Kidney (tissue), 14 donors: ENCODE data around the gene HHLA2. TPM values are rescaled to one million over a fixed set of nuclear protein-coding genes. Genes with fewer than 3 reads are reported as not detected.
"Not testable (repeated sequence)": the region's sequence is repeated elsewhere in the genome, so short reads cannot be mapped to it uniquely, and the experiment has no call there.

Experiments
- DNase-seq, 5 donors: peaks; one replicate each; pipeline ENCODE4 v3.0.0-alpha.2; 2013 to 2020
- FAIRE-seq: peaks from 2 replicates; lab custom pipeline; 2012; peaks lifted over from hg19 to GRCh38; lab: Jason Lieb, UNC
- H3K27ac ChIP-seq, 2 donors: one replicate each; pipeline ENCODE4 v1.7.0; 2013; ENCODE audit warnings: low read depth in 2 of 2, low read length in 2 of 2, inconsistent platforms in 1 of 2
- H3K27me3 ChIP-seq: one replicate; pipeline ENCODE4 v1.7.1; 2013; ENCODE audit warnings: low read length, inconsistent platforms; ENCODE audit not compliant: control insufficient read depth, insufficient read depth
- H3K36me3 ChIP-seq, 3 donors: one replicate each; pipeline versions ENCODE4 v1.7.0 to v1.7.1; 2013; ENCODE audit warnings: low read length in 3 of 3, control low read depth in 1 of 3, inconsistent platforms in 1 of 3; ENCODE audit not compliant: insufficient read depth in 3 of 3, control insufficient read depth in 2 of 3
- H3K4me1 ChIP-seq, 3 donors: one replicate each; pipeline versions ENCODE4 v1.7.0 to v1.7.1; 2013; ENCODE audit warnings: low read length in 3 of 3, inconsistent platforms in 1 of 3, low read depth in 1 of 3; ENCODE audit not compliant: control insufficient read depth in 2 of 3, insufficient read depth in 2 of 3
- H3K4me3 ChIP-seq, 3 donors: one replicate each; pipeline versions ENCODE4 v1.7.0 to v1.8.1; 2013; ENCODE audit warnings: low read length in 3 of 3, control low read depth in 1 of 3, inconsistent platforms in 1 of 3
- H3K9ac ChIP-seq, 3 donors: one replicate each; pipeline versions ENCODE4 v1.7.0 to v1.7.1; 2013; ENCODE audit warnings: low read length in 3 of 3, control low read depth in 1 of 3, inconsistent platforms in 1 of 3
- H3K9me3 ChIP-seq, 3 donors: one replicate each; pipeline versions ENCODE4 v1.7.0 to v1.7.1; 2013; ENCODE audit warnings: low read length in 3 of 3, control low read depth in 1 of 3, inconsistent platforms in 1 of 3; ENCODE audit not compliant: control insufficient read depth in 2 of 3, insufficient read depth in 1 of 3
- CTCF ChIP-seq: IDR thresholded peaks from 3 replicates; pipeline ENCODE4 v1.5.1; 2012; ENCODE audit warnings: mild to moderate bottlenecking, moderate library complexity, borderline replicate concordance; ENCODE audit not compliant: insufficient read depth; ENCODE audit errors: extremely low read depth
- intact Hi-C: fragments of 100-400 bp; cut with DNase I; formaldehyde crosslinking; loops from one replicate; pipeline ENCODE4 v1.11.1; 2022
- polyA plus RNA-seq: library from polyadenylated mRNA; stranded (reverse); fragments of 350-450 nt; fragmentation: Illumina TruSeq; extraction: RNeasy Lipid Tissue Mini Kit (QIAGEN cat#74804); gene quantifications from one replicate; pipeline ENCODE4 v1.2.3, GENCODE V29; 2014; ENCODE audit warnings: low read depth, low replicate concordance; ENCODE audit not compliant: insufficient read depth
- total RNA-seq: library from RNA; stranded (reverse); fragmentation: NEBNext Ultra II Directional; extraction: Animal tissue kit (Norgen Biotek cat#: 25700); gene quantifications from one replicate; pipeline ENCODE4 v1.2.1, GENCODE V29; 2021
- donor health status: control.
- donor health status: control.
- donor health status: control.
- donor health status: control.
- donor health status: control.
- donor health status: DM: yes; HTN: yes; CAD: no.
- donor health status: Normal renal cell carcinoma (clear cell type).

The HHLA2 gene
- total and polyA plus RNA-seq, 2 donors from 2014 or later: 5.1 to 18.8 TPM

- Histone ChIP-seq H3K9ac (no peak overlapping the region), H3K36me3 (no peaks in the 10 kb centered on the region), H3K4me1 (no peaks in the 10 kb centered on the region), H3K9me3 (no peaks in the 10 kb centered on the region), H3K4me3 (no peak overlapping the region), H3K27ac (no peak overlapping the region), H3K27me3 (no peaks in the 10 kb centered on the region)
- intact Hi-C loops: no loop called here
- DNase-seq (no peak), FAIRE-seq (no peak)
- TF ChIP-seq CTCF: no peak
Observed at GRCh38 chr3:108378153-108378951, 82.0 kb downstream of the HHLA2 start.

GRCh38 chr3:108378952-108379342 lies 82.6 kb downstream of the HHLA2 start:
- H3K4me3 ChIP-seq, H3K4me1 ChIP-seq, H3K27ac ChIP-seq, H3K9me3 ChIP-seq, DNase-seq, H3K36me3 ChIP-seq, FAIRE-seq, H3K27me3 ChIP-seq, intact Hi-C loops, H3K9ac ChIP-seq: not testable (repeated sequence)

GRCh38 chr3:108380128-108380795 lies 83.9 kb downstream of the HHLA2 start:
- intact Hi-C loops: no loop called here
- FAIRE-seq: no peak
- no peak for TF ChIP-seq CTCF
- Histone ChIP-seq H3K27ac (no peak overlapping the region), H3K36me3 (no peaks in the 10 kb centered on the region), H3K4me3 (no peak overlapping the region), H3K9ac (no peak overlapping the region), H3K9me3 (no peaks in the 10 kb centered on the region), H3K4me1 (no peaks in the 10 kb centered on the region), H3K27me3 (no peaks in the 10 kb centered on the region)
- no peak for DNase-seq

- FAIRE-seq: no peak
- no peaks in the 10 kb centered on the region for H3K9me3 ChIP-seq
- no peaks in the 10 kb centered on the region for H3K4me1 ChIP-seq
- H3K36me3 ChIP-seq: no peaks in the 10 kb centered on the region
- intact Hi-C loops: no loop called here
- no peak overlapping the region for H3K27ac ChIP-seq
- no peak overlapping the region for H3K4me3 ChIP-seq
- no peaks in the 10 kb centered on the region for H3K27me3 ChIP-seq
- no peak overlapping the region for H3K9ac ChIP-seq
- peak in 1 of 5 donors; percentile 38 for DNase-seq
- TF ChIP-seq CTCF: no peak
Observed at GRCh38 chr3:108381529-108382140, 85.3 kb downstream of the HHLA2 start.
